ENCODE results near the gene NSMF.

GRCh38 chr9:137490532-137491186 is 31.5 kb upstream of the NSMF start:
- no peak for TF ChIP-seq EZH2 (IDR thresholded peaks at IDR 0.05)
- no peak for TF ChIP-seq POLR2AphosphoS5 (IDR thresholded peaks at IDR 0.05; ENCODE audit: borderline replicate concordance, low read depth, low read length)

Data from SK-N-MC (cell line).